Ovary (tissue), 9 donors: ENCODE results near the gene MASP2. TPM values are rescaled to one million over a fixed set of nuclear protein-coding genes. Genes with fewer than 3 reads are reported as not detected.

Experiments used
- DNase-seq, 5 donors: peaks; one replicate each; pipeline ENCODE4 v3.0.0-alpha.2; 2019 to 2020
- H3K27ac ChIP-seq, 2 donors: fragments of 200-600 bp; one replicate each; pipeline versions ENCODE4 v1.5.1 to v1.8.0; 2019 to 2022
- H3K27me3 ChIP-seq: fragments of 200-600 bp; one replicate; pipeline ENCODE4 v1.8.0; 2022
- H3K36me3 ChIP-seq: fragments of 200-600 bp; sonication (generic); one replicate; pipeline ENCODE4 v1.5.1; 2019
- H3K4me1 ChIP-seq: one replicate; pipeline ENCODE4 v1.8.1; 2013; ENCODE audit warnings: mild to moderate bottlenecking, moderate library complexity; ENCODE audit not compliant: insufficient read depth
- H3K4me3 ChIP-seq: fragments of 200-600 bp; sonication (generic); one replicate; pipeline ENCODE4 v1.5.1; 2017
- H3K9me3 ChIP-seq, 2 donors: fragments of 200-600 bp in 1 of 2; sonication (generic) in 1 of 2; one replicate each; pipeline versions ENCODE4 v1.5.1 to v1.8.1; 2013 to 2019; ENCODE audit warnings: mild to moderate bottlenecking in 1 of 2, moderate library complexity in 1 of 2
- EP300 ChIP-seq: sonication (generic); formaldehyde crosslinking; IDR thresholded peaks from one replicate; pipeline ENCODE4 v1.6.1; 2017; ENCODE audit warnings: antibody characterized with exemption
- POLR2A ChIP-seq: fragments of 450-650 bp; IDR thresholded peaks from one replicate; pipeline ENCODE4 v1.6.1; 2017; ENCODE audit warnings: antibody characterized with exemption, mild to moderate bottlenecking, moderate library complexity
- WGBS, 3 donors: extraction: QIAGEN DNeasy Blood & Tissue Kit in 1 of 3; methylation state at CpG; one replicate each; pipeline versions ENCODE4 v1.1.5 to v1.1.7; 2013 to 2017; 5-methylcytosine and 5-hydroxymethylcytosine counted together
- intact Hi-C, 4 donors: fragments of 100-400 bp; cut with DNase I; formaldehyde crosslinking; loops; one replicate each; pipeline versions ENCODE4 v1.11.0 to v1.15.1; 2022 to 2023
- polyA plus RNA-seq, 2 donors: library from polyadenylated mRNA; stranded (reverse); fragments of 200-250 nt in 1 of 2; fragments of 350-450 nt in 1 of 2; fragmentation: Illumina TruSeq in 1 of 2; extraction: RNeasy Lipid Tissue Mini Kit (QIAGEN cat#74804) in 1 of 2; gene quantifications; one replicate each; pipeline ENCODE4 v1.2.3, GENCODE V29; 2013 to 2014
- total RNA-seq, 7 donors: library from RNA; depleted of rRNA in 2 of 7; stranded (reverse); fragments of >200 nt in 2 of 7; fragmentation: NEBNext Ultra II Directional in 3 of 7; extraction: Animal tissue kit (Norgen Biotek cat#: 25700) in 3 of 7; gene quantifications; one replicate each; pipeline versions ENCODE4 v1.1.0 to v1.2.4, GENCODE V29; 2016 to 2023
- TF ChIP-seq, protein P1 (sequence below), 3 donors: fragments of 450-650 bp in 2 of 3; fragments of 200-600 bp in 1 of 3; IDR thresholded peaks; one replicate each; pipeline versions ENCODE4 v1.5.1 to v1.8.0; 2016 to 2022; ENCODE audit warnings: antibody characterized with exemption in 3 of 3, mild to moderate bottlenecking in 1 of 3
- donor health status: DM: no; HTN: no; CAD: no; lungs with moderate emphysema.
- donor health status: DM: no; HTN: no; CAD: no.
- donor health status: Bipolar disorder and iron deficiency.
- donor health status: DM: yes; HTN: yes; CAD: no.
- donor health status: DM: no; HTN: no; CAD: no.
- donor health status: DM: yes; HTN: yes; CAD: no.

MASP2 gene
- total and polyA plus RNA-seq, 9 donors, result 0.08 to 0.10 TPM; not detected in 7

- 46 to 52% (median 51%) methylated on average over 9 of the region's 9 CpGs for WGBS, 3 donors
- no peaks in the 10 kb centered on the region for H3K4me1 ChIP-seq
- H3K27me3 ChIP-seq, result no peaks in the 10 kb centered on the region
- DNase-seq, result no peak
- intact Hi-C loops, result no loop called here
- no peak overlapping the region for H3K4me3 ChIP-seq
- no peaks in the 10 kb centered on the region for H3K9me3 ChIP-seq
- TF ChIP-seq EP300 (no peak), POLR2A (no peak)
- TF ChIP-seq, protein P1, sequence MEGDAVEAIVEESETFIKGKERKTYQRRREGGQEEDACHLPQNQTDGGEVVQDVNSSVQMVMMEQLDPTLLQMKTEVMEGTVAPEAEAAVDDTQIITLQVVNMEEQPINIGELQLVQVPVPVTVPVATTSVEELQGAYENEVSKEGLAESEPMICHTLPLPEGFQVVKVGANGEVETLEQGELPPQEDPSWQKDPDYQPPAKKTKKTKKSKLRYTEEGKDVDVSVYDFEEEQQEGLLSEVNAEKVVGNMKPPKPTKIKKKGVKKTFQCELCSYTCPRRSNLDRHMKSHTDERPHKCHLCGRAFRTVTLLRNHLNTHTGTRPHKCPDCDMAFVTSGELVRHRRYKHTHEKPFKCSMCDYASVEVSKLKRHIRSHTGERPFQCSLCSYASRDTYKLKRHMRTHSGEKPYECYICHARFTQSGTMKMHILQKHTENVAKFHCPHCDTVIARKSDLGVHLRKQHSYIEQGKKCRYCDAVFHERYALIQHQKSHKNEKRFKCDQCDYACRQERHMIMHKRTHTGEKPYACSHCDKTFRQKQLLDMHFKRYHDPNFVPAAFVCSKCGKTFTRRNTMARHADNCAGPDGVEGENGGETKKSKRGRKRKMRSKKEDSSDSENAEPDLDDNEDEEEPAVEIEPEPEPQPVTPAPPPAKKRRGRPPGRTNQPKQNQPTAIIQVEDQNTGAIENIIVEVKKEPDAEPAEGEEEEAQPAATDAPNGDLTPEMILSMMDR (IDR thresholded peaks at IDR 0.05), result no peak
- H3K36me3 ChIP-seq, result no peaks in the 10 kb centered on the region
- no peak overlapping the region for H3K27ac ChIP-seq
Observed at GRCh38 chr1:10980841-10981727, 66.0 kb downstream of the MASP2 start.

- Histone ChIP-seq H3K36me3 (no peaks in the 10 kb centered on the region), H3K9me3 (no peaks in the 10 kb centered on the region), H3K4me1 (no peaks in the 10 kb centered on the region), H3K27ac (no peak overlapping the region), H3K27me3 (no peaks in the 10 kb centered on the region), H3K4me3 (no peak overlapping the region)
- 3 to 15% (median 9%) methylated on average over 15 of the region's 15 CpGs for WGBS, 3 donors
- no peak for TF ChIP-seq EP300
- TF ChIP-seq, protein P1 (IDR thresholded peaks at IDR 0.05), result no peak
- peak in 4 of 5 donors; percentile 27 to 69 (median 40) for DNase-seq
- intact Hi-C loops, result no loop called here
Observed at GRCh38 chr1:10980094-10980577, 66.9 kb downstream of the MASP2 start.

DNA sequence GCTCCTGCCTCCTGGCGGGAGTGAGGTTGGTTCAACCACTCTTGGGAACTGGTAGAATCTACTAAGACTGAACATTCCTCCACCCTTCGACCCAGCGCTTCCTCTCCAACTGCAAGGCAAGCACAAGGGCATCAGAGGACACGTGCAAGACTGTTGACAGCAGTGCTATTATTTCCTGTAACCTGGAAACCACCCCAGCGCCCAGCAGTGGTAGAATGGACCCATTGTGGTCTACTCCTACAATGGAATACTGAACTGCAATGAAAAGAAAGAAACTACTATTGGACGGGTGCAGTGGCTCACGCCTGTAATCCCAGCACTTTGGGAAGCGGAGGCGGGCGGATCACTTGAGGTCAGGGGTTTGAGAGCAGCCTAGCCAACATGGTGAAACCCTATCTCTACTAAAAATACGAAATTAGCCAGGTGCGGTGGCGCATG lies 67.5 kb downstream of the MASP2 start:
- 69 to 75% (median 72%) methylated on average over 13 of the region's 13 CpGs for WGBS, 3 donors
- no peaks in the 10 kb centered on the region for H3K4me1 ChIP-seq
- no peak for TF ChIP-seq POLR2A
- TF ChIP-seq, protein P1 (IDR thresholded peaks at IDR 0.05), result no peak
- no peak for TF ChIP-seq EP300
- intact Hi-C loops, result no loop called here
- no peaks in the 10 kb centered on the region for H3K36me3 ChIP-seq
- H3K4me3 ChIP-seq, result no peak overlapping the region
- no peaks in the 10 kb centered on the region for H3K27me3 ChIP-seq
- H3K9me3 ChIP-seq, result no peaks in the 10 kb centered on the region
- H3K27ac ChIP-seq, result no peak overlapping the region
- DNase-seq, result no peak

GRCh38 chr1:10978719-10979118 lies 68.3 kb downstream of the MASP2 start:
- Histone ChIP-seq H3K9me3 (no peaks in the 10 kb centered on the region), H3K4me1 (no peaks in the 10 kb centered on the region), H3K36me3 (no peaks in the 10 kb centered on the region), H3K27me3 (no peaks in the 10 kb centered on the region), H3K27ac (no peak overlapping the region), H3K4me3 (no peak overlapping the region)
- WGBS, 3 donors, result 57 to 72% (median 70%) methylated on average over 4 of the region's 4 CpGs
- DNase-seq, result no peak
- intact Hi-C loops, result no loop called here
- TF ChIP-seq EP300 (no peak), POLR2A (no peak)

Other genes starting within 250 kb of the MASP2 start
- 100 to 1,000 TPM; 106 to 169 (median 143) TPM for gene TARDBP, start 34.6 kb downstream of the MASP2 start, total RNA-seq
- gene TARDBP, start 34.6 kb downstream of the MASP2 start, polyA plus RNA-seq, result 100 to 1,000 TPM; 113 to 175 TPM
- gene SRM, start 12.8 kb upstream of the MASP2 start, total RNA-seq, result 100 to 1,000 TPM in 1 of 7 donors, 10 to 100 TPM in 6; 31.7 to 111 (median 72.5) TPM
- gene SRM, start 12.8 kb upstream of the MASP2 start, polyA plus RNA-seq, result 10 to 100 TPM; 52.5 to 55.1 TPM
- 10 to 100 TPM; 36.1 to 56.6 (median 48.6) TPM for gene EXOSC10, start 52.6 kb upstream of the MASP2 start, total RNA-seq
- gene EXOSC10, start 52.6 kb upstream of the MASP2 start, polyA plus RNA-seq, result 10 to 100 TPM; 42.4 to 60.5 TPM
- 1 to 10 TPM in 3 of 7 donors, under 1 TPM in 2, not detected in 2; 0.30 to 4.8 (median 1.4) TPM for gene ANGPTL7, start 142.1 kb upstream of the MASP2 start, total RNA-seq
- gene ANGPTL7, start 142.1 kb upstream of the MASP2 start, polyA plus RNA-seq, result 1 to 10 TPM in 1 of 2 donors, under 1 TPM in 1; 0.08 to 4.1 TPM
- 10 to 100 TPM; 11.7 to 32.4 (median 21.3) TPM for gene MTOR, start 215.3 kb upstream of the MASP2 start, total RNA-seq
- gene MTOR, start 215.3 kb upstream of the MASP2 start, polyA plus RNA-seq, result 10 to 100 TPM; 12.1 to 27.9 TPM
- gene UBIAD1, start 226.0 kb upstream of the MASP2 start, total RNA-seq, result 10 to 100 TPM; 10.1 to 26.2 (median 22.0) TPM
- 10 to 100 TPM; 14.9 to 15.5 TPM for gene UBIAD1, start 226.0 kb upstream of the MASP2 start, polyA plus RNA-seq